Measurements from ENCODE around the gene CIP2A. TPM values are rescaled to one million over a fixed set of nuclear protein-coding genes. Genes with fewer than 3 reads are reported as not detected.

Gene CIP2A
- total RNA-seq, 1 donor from 2014 or later, result 21.0 TPM

GRCh38 chr3:108610651-108611050 is 21.4 kb upstream of the CIP2A start:
- no peaks in the 10 kb centered on the region for H3K27me3 Mint-ChIP-seq
- TF ChIP-seq CTCF (IDR thresholded peaks at IDR 0.05; ENCODE audit: unreplicated experiment), result no peak
- H3K36me3 Mint-ChIP-seq (ENCODE audit: insufficient read depth), result peaks cover 12% of the 10 kb centered on the region
- no peak for DNase-seq (ENCODE audit: low spot score, unreplicated experiment)
- H3K27ac Mint-ChIP-seq, result no peak overlapping the region
- H3K4me1 Mint-ChIP-seq (ENCODE audit: low read depth), result no peaks in the 10 kb centered on the region
- H3K4me3 Mint-ChIP-seq (ENCODE audit: low read depth), result no peak overlapping the region
- H3K9me3 Mint-ChIP-seq (ENCODE audit: low read depth), result no peaks in the 10 kb centered on the region

- no peak overlapping the region for H3K27ac Mint-ChIP-seq
- peaks cover under 1% of the 10 kb centered on the region for H3K4me1 Mint-ChIP-seq (ENCODE audit: low read depth)
- H3K4me3 Mint-ChIP-seq (ENCODE audit: low read depth), result no peak overlapping the region
- H3K36me3 Mint-ChIP-seq (ENCODE audit: insufficient read depth), result peaks cover 8% of the 10 kb centered on the region
- H3K27me3 Mint-ChIP-seq, result no peaks in the 10 kb centered on the region
- no peak for TF ChIP-seq CTCF (IDR thresholded peaks at IDR 0.05; ENCODE audit: unreplicated experiment)
- no peak for DNase-seq (ENCODE audit: low spot score, unreplicated experiment)
- H3K9me3 Mint-ChIP-seq (ENCODE audit: low read depth), result no peaks in the 10 kb centered on the region
Measured at GRCh38 chr3:108608750-108609149, 19.5 kb upstream of the CIP2A start.

GRCh38 chr3:108605491-108605890 is 16.3 kb upstream of the CIP2A start:
- no peak for TF ChIP-seq CTCF (IDR thresholded peaks at IDR 0.05; ENCODE audit: unreplicated experiment)

GRCh38 chr3:108605028-108605427 is 15.8 kb upstream of the CIP2A start:
- no peak overlapping the region for H3K27ac Mint-ChIP-seq
- no peak overlapping the region for H3K4me3 Mint-ChIP-seq (ENCODE audit: low read depth)
- H3K36me3 Mint-ChIP-seq (ENCODE audit: insufficient read depth), result peaks cover 12% of the 10 kb centered on the region
- DNase-seq (ENCODE audit: low spot score, unreplicated experiment), result no peak
- peaks cover 10% of the 10 kb centered on the region for H3K4me1 Mint-ChIP-seq (ENCODE audit: low read depth)
- H3K27me3 Mint-ChIP-seq, result no peaks in the 10 kb centered on the region
- no peak for TF ChIP-seq CTCF (IDR thresholded peaks at IDR 0.05; ENCODE audit: unreplicated experiment)
- H3K9me3 Mint-ChIP-seq (ENCODE audit: low read depth), result peaks cover 11% of the 10 kb centered on the region

More at GRCh38 chr3:108605491-108605890, 16.3 kb upstream of the CIP2A start:
- H3K36me3 Mint-ChIP-seq (ENCODE audit: insufficient read depth), result peaks cover 12% of the 10 kb centered on the region
- no peak overlapping the region for H3K4me3 Mint-ChIP-seq (ENCODE audit: low read depth)
- no peaks in the 10 kb centered on the region for H3K27me3 Mint-ChIP-seq
- H3K4me1 Mint-ChIP-seq (ENCODE audit: low read depth), result peaks cover 10% of the 10 kb centered on the region
- peaks cover 11% of the 10 kb centered on the region for H3K9me3 Mint-ChIP-seq (ENCODE audit: low read depth)
- DNase-seq (ENCODE audit: low spot score, unreplicated experiment), result no peak
- H3K27ac Mint-ChIP-seq, result no peak overlapping the region

- H3K4me1 Mint-ChIP-seq (ENCODE audit: low read depth), result peaks cover 10% of the 10 kb centered on the region
- no peaks in the 10 kb centered on the region for H3K27me3 Mint-ChIP-seq
- no peak for DNase-seq (ENCODE audit: low spot score, unreplicated experiment)
- H3K9me3 Mint-ChIP-seq (ENCODE audit: low read depth), result peaks cover 11% of the 10 kb centered on the region
- H3K27ac Mint-ChIP-seq, result no peak overlapping the region
- H3K4me3 Mint-ChIP-seq (ENCODE audit: low read depth), result no peak overlapping the region
- H3K36me3 Mint-ChIP-seq (ENCODE audit: insufficient read depth), result peaks cover 8% of the 10 kb centered on the region
- no peak for TF ChIP-seq CTCF (IDR thresholded peaks at IDR 0.05; ENCODE audit: unreplicated experiment)
Measured at GRCh38 chr3:108603691-108604090, 14.5 kb upstream of the CIP2A start.
